A549 (cell line): ENCODE results near the gene RASA3. TPM values are rescaled to one million over a fixed set of nuclear protein-coding genes. Genes with fewer than 3 reads are reported as not detected.

Experiments
- ATAC-seq, 2 experiments: fragments of 200-7000 bp in 1 of 2; fragments of >200 bp in 1 of 2; cut with Nextera tagmentation in 1 of 2; cut with Tn5 transposase in 1 of 2; 3 replicates each; pipeline versions ENCODE4 v1.8.0 to v1.9.1; 2018 to 2020; ENCODE audit warnings: mild to moderate bottlenecking in 1 of 2, moderate library complexity in 1 of 2
- CTCF ChIA-PET: fragments of 300-600 bp; sonication (Branson Sonifier 250); formaldehyde crosslinking; extraction: SDS; loops from one replicate; lab custom pipeline; 2021; ENCODE audit warnings: antibody characterized with exemption, inconsistent platforms; lab: Yijun Ruan, JAX
- POLR2A ChIA-PET: fragments of 350-600 bp; formaldehyde crosslinking; extraction: SDS; loops from one replicate; lab custom pipeline; 2021; ENCODE audit warnings: antibody characterized with exemption, inconsistent platforms; lab: Yijun Ruan, JAX
- DNase-seq, 2 experiments: peaks; one replicate each; pipeline versions ENCODE4 v3.0.0 to v3.0.0-alpha.2; 2011 to 2016; ENCODE audit warnings: low read depth in 1 of 2, low spot score in 1 of 2
- FAIRE-seq: peaks from 2 replicates; lab custom pipeline; 2011; peaks lifted over from hg19 to GRCh38; lab: Jason Lieb, UNC
- H3K27ac ChIP-seq, 2 experiments: fragments of >200 bp; sonication (Bioruptor Twin); formaldehyde crosslinking; 3 replicates each; pipeline ENCODE4 v1.5.1; 2016 to 2017
- H3K4me1 ChIP-seq: fragments of >200 bp; sonication (Bioruptor Twin); formaldehyde crosslinking; 3 replicates; pipeline ENCODE4 v1.6.1; 2016
- H3K4me2 ChIP-seq: fragments of >200 bp; sonication (Bioruptor Twin); formaldehyde crosslinking; 3 replicates; pipeline ENCODE4 v1.6.1; 2016
- H3K4me3 ChIP-seq: fragments of >200 bp; sonication (Bioruptor Twin); formaldehyde crosslinking; 3 replicates; pipeline ENCODE4 v1.5.1; 2016
- H3K9me3 ChIP-seq: fragments of >200 bp; sonication (Bioruptor Twin); formaldehyde crosslinking; 3 replicates; pipeline ENCODE4 v1.6.1; 2016
- ATOH8 ChIP-seq: fragments of 250-450 bp; sonication (Bioruptor Pico); IDR thresholded peaks from 2 replicates; pipeline ENCODE4 v1.5.0; 2020; ENCODE audit warnings: low read depth, mild to moderate bottlenecking, moderate library complexity
- ESRRA ChIP-seq: fragments of 150-350 bp; IDR thresholded peaks from 2 replicates; pipeline ENCODE4 v1.6.1; 2014; ENCODE audit warnings: mild to moderate bottlenecking, low read length, borderline replicate concordance
- FOSL2 ChIP-seq, 2 experiments: fragments of 450-650 bp in 1 of 2; fragments of >200 bp in 1 of 2; sonication (Bioruptor Twin) in 1 of 2; formaldehyde crosslinking; IDR thresholded peaks; 2 replicates each; pipeline versions ENCODE4 v1.5.0 to v1.6.1; 2016 to 2020; ENCODE audit warnings: mild to moderate bottlenecking in 1 of 2, moderate library complexity in 1 of 2
- FOXS1 ChIP-seq: fragments of 250-450 bp; sonication (Bioruptor Pico); IDR thresholded peaks from 2 replicates; pipeline ENCODE4 v1.5.0; 2020; ENCODE audit warnings: mild to moderate bottlenecking, moderate library complexity
- HEYL ChIP-seq: fragments of 250-450 bp; sonication (Bioruptor Pico); IDR thresholded peaks from 2 replicates; pipeline ENCODE4 v1.8.0; 2021; ENCODE audit warnings: mild to moderate bottlenecking, moderate library complexity
- HOXA7 ChIP-seq: fragments of 250-450 bp; sonication (Bioruptor Pico); IDR thresholded peaks from 2 replicates; pipeline ENCODE4 v1.5.0; 2020; ENCODE audit warnings: mild to moderate bottlenecking, moderate library complexity
- HOXB13 ChIP-seq: fragments of 250-450 bp; sonication (Bioruptor Pico); IDR thresholded peaks from 2 replicates; pipeline ENCODE4 v1.5.0; 2020; ENCODE audit warnings: low read depth, mild to moderate bottlenecking, moderate library complexity
- HOXB5 ChIP-seq: fragments of 250-450 bp; sonication (Bioruptor Pico); IDR thresholded peaks from 2 replicates; pipeline ENCODE4 v1.5.0; 2020; ENCODE audit warnings: mild to moderate bottlenecking, moderate library complexity
- JUNB ChIP-seq: fragments of >200 bp; sonication (Bioruptor Twin); formaldehyde crosslinking; IDR thresholded peaks from 2 replicates; pipeline ENCODE4 v1.6.1; 2016
- KDM1A ChIP-seq: fragments of 200-600 bp; sonication (generic); IDR thresholded peaks from 2 replicates; pipeline ENCODE4 v1.6.1; 2016; ENCODE audit warnings: low read depth, mild to moderate bottlenecking
- KDM5A ChIP-seq: fragments of 200-600 bp; sonication (generic); IDR thresholded peaks from 2 replicates; pipeline ENCODE4 v1.6.1; 2016; ENCODE audit warnings: antibody characterized with exemption, mild to moderate bottlenecking
- MAFK ChIP-seq: fragments of 450-650 bp; IDR thresholded peaks from 2 replicates; pipeline ENCODE4 v1.6.1; 2014; ENCODE audit not compliant: partially characterized antibody
- MAZ ChIP-seq: fragments of 150-350 bp; IDR thresholded peaks from 2 replicates; pipeline ENCODE4 v1.6.1; 2014; ENCODE audit warnings: antibody characterized with exemption, low read depth, low read length, borderline replicate concordance
- NPAS2 ChIP-seq: fragments of 250-450 bp; sonication (Bioruptor Pico); IDR thresholded peaks from 2 replicates; pipeline ENCODE4 v1.8.0; 2022; ENCODE audit warnings: mild to moderate bottlenecking, moderate library complexity, borderline replicate concordance
- NR3C1 ChIP-seq: fragments of >200 bp; sonication (Bioruptor Twin); formaldehyde crosslinking; IDR thresholded peaks from 3 replicates; pipeline ENCODE4 v1.6.1; 2017
- RARB ChIP-seq: fragments of 250-450 bp; sonication (Bioruptor Pico); IDR thresholded peaks from 2 replicates; pipeline ENCODE4 v1.8.0; 2021; ENCODE audit warnings: mild to moderate bottlenecking, moderate library complexity
- RFX5 ChIP-seq: fragments of 450-650 bp; IDR thresholded peaks from 2 replicates; pipeline ENCODE4 v1.7.1; 2014; ENCODE audit warnings: antibody characterized with exemption, mild to moderate bottlenecking, moderate library complexity
- SMC3 ChIP-seq: fragments of >200 bp; sonication (Bioruptor Twin); formaldehyde crosslinking; IDR thresholded peaks from 3 replicates; pipeline ENCODE4 v1.6.1; 2018; ENCODE audit warnings: inconsistent platforms
- TFCP2L1 ChIP-seq: fragments of 250-450 bp; sonication (Bioruptor Pico); IDR thresholded peaks from 2 replicates; pipeline ENCODE4 v1.5.0; 2021; ENCODE audit warnings: mild to moderate bottlenecking
- ZC3H11A ChIP-seq: fragments of 450-650 bp; IDR thresholded peaks from 2 replicates; pipeline ENCODE4 v1.6.1; 2014; ENCODE audit warnings: antibody characterized with exemption, mild to moderate bottlenecking
- ZNF302 ChIP-seq: fragments of 250-450 bp; sonication (Bioruptor Pico); IDR thresholded peaks from 2 replicates; pipeline ENCODE4 v1.9.0; 2021; ENCODE audit warnings: inconsistent platforms, mild to moderate bottlenecking, moderate library complexity
- WGBS: methylation state at CpG from one replicate; pipeline ENCODE4 v1.1.6; 2017; ENCODE audit errors: missing lambda C conversion rate; 5-methylcytosine and 5-hydroxymethylcytosine counted together
- polyA plus RNA-seq, 4 experiments: library from polyadenylated mRNA; depleted of rRNA in 3 of 4; stranded (reverse); fragments of >200 nt; fragmentation: RNase III in 1 of 4; extraction: RNeasy Plus Mini Kit Qiagen cat#74134 plus additional on column Dnase treatment in 1 of 4; gene quantifications; 2 replicates in 3 of 4; 3 replicates in 1 of 4; pipeline ENCODE4 v1.2.3, GENCODE V29; 2011 to 2017
- TF ChIP-seq, protein P1 (sequence below): fragments of >200 bp; sonication (Bioruptor Twin); formaldehyde crosslinking; IDR thresholded peaks from 2 replicates; pipeline ENCODE4 v1.6.1; 2016
- TF ChIP-seq, protein P2 (sequence below): fragments of 450-650 bp; IDR thresholded peaks from 2 replicates; pipeline ENCODE4 v1.6.1; 2014; ENCODE audit warnings: antibody characterized with exemption
- TF ChIP-seq, protein P3 (sequence below): IDR thresholded peaks from 2 replicates; pipeline ENCODE4 v1.6.1; 2012; ENCODE audit warnings: low read depth, borderline replicate concordance

RASA3 gene
- polyA plus RNA-seq, 2 of the 4 experiments (the other 2 are of a cell fraction) = 4.3 to 7.6 TPM

GRCh38 chr13:113955691-113956090 is 176.7 kb downstream of the RASA3 start:
- CTCF ChIA-PET = no interaction called here
- POLR2A ChIA-PET = no interaction called here
- no peak overlapping the region for H3K27ac ChIP-seq
- H3K4me2 ChIP-seq = no peak overlapping the region
- FAIRE-seq (no peak), DNase-seq (no peak), ATAC-seq (no peak)
- H3K4me3 ChIP-seq = no peak overlapping the region
- 0 out of 3 replicates have a peak, but pooled peaks cover 3% of the 10 kb centered on the region for H3K9me3 ChIP-seq
- 84% methylated on average over 27 of the region's 27 CpGs for WGBS
- TF ChIP-seq, protein P1, sequence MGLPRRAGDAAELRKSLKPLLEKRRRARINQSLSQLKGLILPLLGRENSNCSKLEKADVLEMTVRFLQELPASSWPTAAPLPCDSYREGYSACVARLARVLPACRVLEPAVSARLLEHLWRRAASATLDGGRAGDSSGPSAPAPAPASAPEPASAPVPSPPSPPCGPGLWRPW = no peak
- TF ChIP-seq SMC3 (no peak), ATOH8 (no peak), ZNF302 (CRISPR knock-in tag) (no peak), KDM5A (no peak), MAZ (no peak), NR3C1 (no peak), FOXS1 (CRISPR knock-in tag) (no peak), HOXB5 (CRISPR knock-in tag) (no peak), HOXB13 (CRISPR knock-in tag) (no peak)
- TF ChIP-seq, protein P2, sequence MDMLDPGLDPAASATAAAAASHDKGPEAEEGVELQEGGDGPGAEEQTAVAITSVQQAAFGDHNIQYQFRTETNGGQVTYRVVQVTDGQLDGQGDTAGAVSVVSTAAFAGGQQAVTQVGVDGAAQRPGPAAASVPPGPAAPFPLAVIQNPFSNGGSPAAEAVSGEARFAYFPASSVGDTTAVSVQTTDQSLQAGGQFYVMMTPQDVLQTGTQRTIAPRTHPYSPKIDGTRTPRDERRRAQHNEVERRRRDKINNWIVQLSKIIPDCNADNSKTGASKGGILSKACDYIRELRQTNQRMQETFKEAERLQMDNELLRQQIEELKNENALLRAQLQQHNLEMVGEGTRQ = no peak
- no peaks in the 10 kb centered on the region for H3K4me1 ChIP-seq

GRCh38 chr13:113955235-113955634 is 177.2 kb downstream of the RASA3 start:
- Histone ChIP-seq H3K9me3 (0 out of 3 replicates have a peak, but pooled peaks cover 3% of the 10 kb centered on the region), H3K4me1 (no peaks in the 10 kb centered on the region), H3K4me3 (no peak overlapping the region), H3K27ac (no peak overlapping the region), H3K4me2 (no peak overlapping the region)
- ChIA-PET POLR2A (no interaction called here), CTCF (no interaction called here)
- DNase-seq (no peak), FAIRE-seq (no peak), ATAC-seq (no peak)
- 76% methylated on average over 29 of the region's 29 CpGs for WGBS
- TF ChIP-seq ZNF302 (CRISPR knock-in tag) = no peak
- TF ChIP-seq RARB = no peak
- TF ChIP-seq RFX5 = no peak
- TF ChIP-seq ZC3H11A = no peak
- TF ChIP-seq FOSL2 (IDR thresholded peaks at IDR 0.05) = no peak
- no peak for TF ChIP-seq FOSL2 (CRISPR knock-in tag; IDR thresholded peaks at IDR 0.05)
- TF ChIP-seq TFCP2L1 (CRISPR knock-in tag) = no peak
- TF ChIP-seq JUNB = no peak
- TF ChIP-seq ESRRA = no peak
- TF ChIP-seq, protein P3, sequence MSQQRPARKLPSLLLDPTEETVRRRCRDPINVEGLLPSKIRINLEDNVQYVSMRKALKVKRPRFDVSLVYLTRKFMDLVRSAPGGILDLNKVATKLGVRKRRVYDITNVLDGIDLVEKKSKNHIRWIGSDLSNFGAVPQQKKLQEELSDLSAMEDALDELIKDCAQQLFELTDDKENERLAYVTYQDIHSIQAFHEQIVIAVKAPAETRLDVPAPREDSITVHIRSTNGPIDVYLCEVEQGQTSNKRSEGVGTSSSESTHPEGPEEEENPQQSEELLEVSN = no peak
- no peak for TF ChIP-seq KDM1A
- no peak for TF ChIP-seq HOXA7 (CRISPR knock-in tag)
- TF ChIP-seq NPAS2 = no peak
- no peak for TF ChIP-seq MAFK
- TF ChIP-seq HEYL (CRISPR knock-in tag) = no peak
